CD4-positive, alpha-beta T cell treated with Interleukin-17A for 4 hours (primary cell): Measurements from ENCODE around the gene DVL3.
"Not testable (repeated sequence)": the region's sequence is repeated elsewhere in the genome, so short reads cannot be mapped to it uniquely, and the experiment has no call there.

ENCODE experiments used
- DNase-seq: peaks from one replicate; pipeline ENCODE4 v3.0.0-alpha.2; 2020; ENCODE audit warnings: mixed read lengths

The DVL3 gene

GRCh38 chr3:184156522-184156955, 1.4 kb downstream of the DVL3 start:
- no peak for DNase-seq

GRCh38 chr3:184157206-184157605, 2.0 kb downstream of the DVL3 start:
- DNase-seq: no peak

DNA sequence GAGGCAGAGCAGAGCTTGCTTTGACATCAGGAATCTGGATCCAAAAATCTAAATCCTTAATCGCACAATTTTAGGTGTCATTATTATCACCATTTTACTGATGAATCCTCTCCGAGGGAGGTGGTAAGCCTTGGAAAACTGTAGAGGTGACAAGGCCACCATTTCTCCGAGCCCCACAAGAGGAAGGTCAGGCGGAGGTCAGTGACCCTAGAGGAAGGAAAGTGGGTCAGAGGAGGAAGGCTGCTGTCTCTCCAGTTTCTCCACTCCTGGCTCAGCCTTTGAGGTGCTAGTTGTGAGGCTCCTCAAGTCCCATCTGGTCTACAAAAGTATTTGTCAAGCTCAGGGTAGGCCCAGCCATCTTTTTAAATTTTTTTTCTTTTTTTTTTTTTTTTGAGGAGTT, 3.2 kb downstream of the DVL3 start:
- no peak for DNase-seq

- DNase-seq: no peak
Measured at GRCh38 chr3:184160456-184160855, 5.3 kb downstream of the DVL3 start.

- not testable (repeated sequence) for DNase-seq
Measured at GRCh38 chr3:184162571-184163070, 7.4 kb downstream of the DVL3 start.

- DNase-seq: no peak
Measured at GRCh38 chr3:184164648-184165330, 9.6 kb downstream of the DVL3 start.

GRCh38 chr3:184165543-184165942, 10.4 kb downstream of the DVL3 start:
- DNase-seq: no peak

GRCh38 chr3:184166671-184167070, 11.5 kb downstream of the DVL3 start:
- no peak for DNase-seq

- DNase-seq: no peak
Measured at GRCh38 chr3:184167786-184168185, 12.6 kb downstream of the DVL3 start.

GRCh38 chr3:184168363-184169120, 13.4 kb downstream of the DVL3 start:
- DNase-seq: no peak

DNA sequence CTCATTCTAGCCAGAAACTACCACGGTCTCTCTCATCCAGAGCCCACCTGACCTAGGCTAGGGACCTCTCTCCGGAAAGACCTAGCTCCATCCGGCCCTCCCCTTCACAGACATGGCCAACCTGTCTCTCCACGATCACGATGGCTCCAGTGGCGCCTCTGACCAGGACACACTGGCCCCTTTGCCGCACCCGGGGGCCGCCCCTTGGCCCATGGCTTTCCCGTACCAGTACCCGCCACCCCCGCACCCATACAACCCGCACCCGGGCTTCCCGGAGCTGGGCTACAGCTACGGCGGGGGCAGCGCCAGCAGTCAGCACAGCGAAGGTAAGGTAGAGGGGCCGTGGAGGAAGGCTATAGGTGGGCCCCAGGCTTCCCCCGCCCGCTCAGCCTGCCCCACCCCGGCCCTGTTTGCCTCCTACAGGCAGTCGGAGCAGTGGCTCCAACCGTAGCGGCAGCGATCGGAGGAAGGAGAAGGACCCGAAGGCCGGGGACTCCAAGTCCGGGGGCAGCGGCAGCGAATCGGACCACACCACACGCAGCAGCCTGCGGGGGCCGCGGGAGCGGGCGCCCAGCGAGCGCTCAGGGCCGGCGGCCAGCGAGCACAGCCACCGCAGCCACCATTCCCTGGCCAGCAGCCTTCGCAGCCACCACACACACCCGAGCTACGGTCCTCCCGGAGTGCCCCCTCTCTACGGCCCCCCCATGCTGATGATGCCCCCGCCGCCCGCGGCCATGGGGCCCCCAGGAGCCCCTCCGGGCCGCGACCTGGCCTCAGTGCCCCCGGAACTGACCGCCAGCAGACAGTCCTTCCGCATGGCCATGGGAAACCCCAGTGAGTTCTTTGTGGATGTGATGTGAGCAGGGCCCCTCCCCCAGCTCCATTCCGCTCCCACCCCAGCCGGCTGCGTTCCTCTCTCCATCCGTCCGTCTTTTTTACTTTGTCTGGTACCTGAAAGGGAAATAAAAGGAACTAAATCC, 15.0 kb downstream of the DVL3 start:
- no peak for DNase-seq

- DNase-seq: no peak
Measured at GRCh38 chr3:184171562-184171961, 16.4 kb downstream of the DVL3 start.

- DNase-seq: no peak
Measured at GRCh38 chr3:184172681-184173373, 17.6 kb downstream of the DVL3 start.

DNA sequence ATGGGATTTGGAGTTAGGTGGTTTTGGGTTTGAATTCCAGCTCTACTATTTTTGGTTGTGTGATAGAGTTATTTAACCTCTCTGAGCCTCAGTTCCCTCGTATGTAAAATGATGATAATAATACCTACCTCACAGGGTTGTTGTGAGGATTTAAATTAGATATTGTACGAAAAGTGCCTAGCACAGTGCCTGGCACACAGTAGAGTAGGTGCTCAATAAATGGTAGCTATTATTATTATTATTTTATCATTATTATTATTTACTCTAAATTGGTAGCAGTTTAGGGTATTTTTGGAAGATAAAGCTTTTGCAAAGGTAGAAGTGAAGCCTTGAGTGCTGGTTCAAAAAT, 18.2 kb downstream of the DVL3 start:
- no peak for DNase-seq

DNA sequence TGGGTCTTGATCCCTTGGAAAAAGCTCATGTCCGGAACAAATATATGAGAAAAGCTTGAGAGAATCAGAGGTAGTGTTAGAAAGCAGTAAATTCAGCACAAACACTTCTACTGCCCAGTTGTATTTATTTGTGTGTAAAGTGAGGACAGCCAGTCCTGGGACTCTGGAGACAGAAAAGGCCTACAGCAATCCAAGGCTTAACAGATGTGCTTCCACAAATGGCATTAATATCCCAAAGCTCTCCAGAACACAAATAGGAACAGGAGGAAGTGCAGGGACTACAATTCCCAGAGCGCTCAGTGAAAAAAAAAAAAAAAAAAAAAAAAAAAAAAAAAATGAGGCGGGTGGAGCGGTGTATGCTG, 19.1 kb downstream of the DVL3 start:
- DNase-seq: no peak

- DNase-seq: peak; percentile 97
Measured at GRCh38 chr3:184174646-184175492, 19.7 kb downstream of the DVL3 start, which contains the start of gene AP2M1. Gene AP2M1, plus strand, starts transcription at chr3:184174855. Its CDS starts 2,139 bp downstream, at chr3:184176994.

DNA sequence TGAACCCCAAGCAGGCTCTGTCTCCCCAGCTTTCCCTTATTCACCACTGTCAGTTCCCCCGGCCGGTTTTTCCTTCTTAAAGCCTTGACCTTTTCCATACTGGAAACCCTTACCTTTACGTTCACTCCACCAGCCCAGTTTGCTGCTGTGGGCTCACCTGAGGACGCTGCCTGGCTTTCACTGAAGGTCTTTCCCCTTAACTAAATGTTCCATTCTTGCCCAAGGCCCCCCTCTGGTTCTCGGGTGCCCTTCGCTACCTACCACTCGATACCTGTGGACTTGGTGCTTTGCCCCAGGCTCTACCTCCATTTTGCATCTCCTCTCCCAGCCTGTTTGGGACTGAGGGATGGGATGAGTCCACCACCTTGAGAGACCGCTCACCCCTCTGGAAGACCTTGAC, 20.3 kb downstream of the DVL3 start:
- no peak for DNase-seq

DNA sequence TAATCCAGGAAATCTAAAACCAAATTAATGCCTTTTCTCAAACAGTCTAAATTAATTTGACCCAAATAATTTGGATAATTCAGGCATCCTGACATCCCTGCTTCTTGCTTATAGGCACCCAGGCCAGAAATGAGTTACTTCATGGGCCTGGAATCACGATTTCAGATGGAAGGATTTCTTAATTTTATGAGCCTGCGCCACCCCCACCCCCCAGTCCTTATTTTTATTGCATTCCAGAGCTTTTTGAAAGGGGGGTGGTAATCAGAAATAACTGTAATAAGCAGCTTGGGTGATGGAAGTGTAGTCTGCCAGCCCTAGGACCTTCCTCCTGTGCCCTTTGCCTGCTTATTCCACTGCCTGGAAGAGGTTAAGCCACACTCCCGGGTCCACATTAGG, 20.8 kb downstream of the DVL3 start:
- no peak for DNase-seq

- DNase-seq: no peak
Measured at GRCh38 chr3:184176377-184177330, 21.5 kb downstream of the DVL3 start.

DNA sequence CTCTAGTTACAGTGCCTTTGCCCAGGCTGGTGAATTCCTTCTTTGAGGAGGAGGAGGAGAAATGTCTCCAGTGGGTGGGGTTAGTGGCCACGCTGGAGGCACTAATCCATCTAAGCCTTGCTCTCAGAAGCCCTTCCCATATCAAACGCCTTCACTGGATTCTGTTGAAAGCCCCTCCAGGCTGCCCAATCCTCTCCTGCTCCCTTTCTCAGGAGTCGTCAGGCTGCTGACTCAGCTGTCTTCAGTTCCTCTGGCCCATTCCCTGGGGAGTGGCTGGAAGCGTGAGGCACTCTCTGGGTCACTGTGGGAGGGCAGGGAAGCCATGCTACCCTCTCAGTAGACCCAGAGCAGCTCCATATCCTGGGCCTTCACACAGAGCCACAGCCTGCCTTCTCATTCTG, 22.2 kb downstream of the DVL3 start:
- no peak for DNase-seq
